ENCODE results near the gene SYTL5.

SYTL5 gene

GRCh38 chrX:38089173-38089982, 83.0 kb downstream of the SYTL5 start:
- no peak; the same call in 1 of the 2 replicates for TF ChIP-seq GATA2 (IDR thresholded peaks at IDR 0.05; ENCODE audit: low read depth, low read length)
- no peak for TF ChIP-seq GATA3 (IDR thresholded peaks at IDR 0.05; ENCODE audit: low read depth, low read length)

- no peak for TF ChIP-seq GATA3 (IDR thresholded peaks at IDR 0.05; ENCODE audit: low read depth, low read length)
- no peak for TF ChIP-seq GATA2 (IDR thresholded peaks at IDR 0.05; ENCODE audit: low read depth, low read length)
Measured at GRCh38 chrX:38095971-38096529, 89.7 kb downstream of the SYTL5 start.

- no peak for TF ChIP-seq GATA3 (IDR thresholded peaks at IDR 0.05; ENCODE audit: low read depth, low read length)
- no peak for TF ChIP-seq GATA2 (IDR thresholded peaks at IDR 0.05; ENCODE audit: low read depth, low read length)
Measured at GRCh38 chrX:38099688-38100087, 93.3 kb downstream of the SYTL5 start.

- TF ChIP-seq GATA3 (IDR thresholded peaks at IDR 0.05; ENCODE audit: low read depth, low read length): no peak
- TF ChIP-seq GATA2 (IDR thresholded peaks at IDR 0.05; ENCODE audit: low read depth, low read length): no peak
Measured at GRCh38 chrX:38102240-38102639, 95.9 kb downstream of the SYTL5 start.

GRCh38 chrX:38102875-38103274, 96.5 kb downstream of the SYTL5 start:
- no peak for TF ChIP-seq GATA2 (IDR thresholded peaks at IDR 0.05; ENCODE audit: low read depth, low read length)
- TF ChIP-seq GATA3 (IDR thresholded peaks at IDR 0.05; ENCODE audit: low read depth, low read length): no peak

GRCh38 chrX:38103857-38104812, 97.8 kb downstream of the SYTL5 start:
- no peak for TF ChIP-seq GATA2 (IDR thresholded peaks at IDR 0.05; ENCODE audit: low read depth, low read length)
- no peak for TF ChIP-seq GATA3 (IDR thresholded peaks at IDR 0.05; ENCODE audit: low read depth, low read length)

- no peak for TF ChIP-seq GATA3 (IDR thresholded peaks at IDR 0.05; ENCODE audit: low read depth, low read length)
- no peak for TF ChIP-seq GATA2 (IDR thresholded peaks at IDR 0.05; ENCODE audit: low read depth, low read length)
Measured at GRCh38 chrX:38105216-38105725, 98.9 kb downstream of the SYTL5 start.

- TF ChIP-seq GATA3 (IDR thresholded peaks at IDR 0.05; ENCODE audit: low read depth, low read length) (no peak), GATA2 (IDR thresholded peaks at IDR 0.05; ENCODE audit: low read depth, low read length) (no peak)
Measured at GRCh38 chrX:38106991-38107655, 100.8 kb downstream of the SYTL5 start.

GRCh38 chrX:38108364-38108763, 102.0 kb downstream of the SYTL5 start:
- TF ChIP-seq GATA3 (IDR thresholded peaks at IDR 0.05; ENCODE audit: low read depth, low read length): no peak
- TF ChIP-seq GATA2 (IDR thresholded peaks at IDR 0.05; ENCODE audit: low read depth, low read length): no peak

GRCh38 chrX:38109042-38109898, 102.9 kb downstream of the SYTL5 start:
- TF ChIP-seq GATA2 (IDR thresholded peaks at IDR 0.05; ENCODE audit: low read depth, low read length) (no peak), GATA3 (IDR thresholded peaks at IDR 0.05; ENCODE audit: low read depth, low read length) (no peak)

- no peak for TF ChIP-seq GATA2 (IDR thresholded peaks at IDR 0.05; ENCODE audit: low read depth, low read length)
- TF ChIP-seq GATA3 (IDR thresholded peaks at IDR 0.05; ENCODE audit: low read depth, low read length): no peak
Measured at GRCh38 chrX:38110231-38110630, 103.9 kb downstream of the SYTL5 start.

GRCh38 chrX:38111196-38111595, 104.8 kb downstream of the SYTL5 start:
- TF ChIP-seq GATA2 (IDR thresholded peaks at IDR 0.05; ENCODE audit: low read depth, low read length) (no peak), GATA3 (IDR thresholded peaks at IDR 0.05; ENCODE audit: low read depth, low read length) (no peak)

GRCh38 chrX:38112566-38112965, 106.2 kb downstream of the SYTL5 start:
- TF ChIP-seq GATA3 (IDR thresholded peaks at IDR 0.05; ENCODE audit: low read depth, low read length): no peak

Data from SH-SY5Y (cell line).